ENCODE data around the gene ABCA13.

GRCh38 chr7:48161407-48162125 is 9.7 kb upstream of the ABCA13 start:
- TF ChIP-seq ELF4 (IDR thresholded peaks at IDR 0.05) (no peak), FOXA1 (IDR thresholded peaks at IDR 0.05) (no peak), SP1 (IDR thresholded peaks at IDR 0.05) (no peak), LEF1 (IDR thresholded peaks at IDR 0.05; ENCODE audit: borderline replicate concordance) (no peak), CTBP1 (IDR thresholded peaks at IDR 0.05; ENCODE audit: borderline replicate concordance) (no peak), FOXK2 (IDR thresholded peaks at IDR 0.05) (no peak), FOXM1 (IDR thresholded peaks at IDR 0.05; ENCODE audit: borderline replicate concordance) (no peak), NFRKB (IDR thresholded peaks at IDR 0.05) (no peak)
- TF ChIP-seq, protein P1, sequence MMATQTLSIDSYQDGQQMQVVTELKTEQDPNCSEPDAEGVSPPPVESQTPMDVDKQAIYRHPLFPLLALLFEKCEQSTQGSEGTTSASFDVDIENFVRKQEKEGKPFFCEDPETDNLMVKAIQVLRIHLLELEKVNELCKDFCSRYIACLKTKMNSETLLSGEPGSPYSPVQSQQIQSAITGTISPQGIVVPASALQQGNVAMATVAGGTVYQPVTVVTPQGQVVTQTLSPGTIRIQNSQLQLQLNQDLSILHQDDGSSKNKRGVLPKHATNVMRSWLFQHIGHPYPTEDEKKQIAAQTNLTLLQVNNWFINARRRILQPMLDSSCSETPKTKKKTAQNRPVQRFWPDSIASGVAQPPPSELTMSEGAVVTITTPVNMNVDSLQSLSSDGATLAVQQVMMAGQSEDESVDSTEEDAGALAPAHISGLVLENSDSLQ (IDR thresholded peaks at IDR 0.05) = no peak
